ENCODE results near the gene GIMAP5. TPM values are rescaled to one million over a fixed set of nuclear protein-coding genes. Genes with fewer than 3 reads are reported as not detected.
A peak's percentile ranks its signal among the peaks of the same experiment; 100 is the strongest.

Gene GIMAP5
- total and polyA plus RNA-seq, 9 of the 15 experiments (the other 6 are each of a cell fraction or from before 2014, with no cell fraction given) = 0.35 TPM; not detected in 8

DNA sequence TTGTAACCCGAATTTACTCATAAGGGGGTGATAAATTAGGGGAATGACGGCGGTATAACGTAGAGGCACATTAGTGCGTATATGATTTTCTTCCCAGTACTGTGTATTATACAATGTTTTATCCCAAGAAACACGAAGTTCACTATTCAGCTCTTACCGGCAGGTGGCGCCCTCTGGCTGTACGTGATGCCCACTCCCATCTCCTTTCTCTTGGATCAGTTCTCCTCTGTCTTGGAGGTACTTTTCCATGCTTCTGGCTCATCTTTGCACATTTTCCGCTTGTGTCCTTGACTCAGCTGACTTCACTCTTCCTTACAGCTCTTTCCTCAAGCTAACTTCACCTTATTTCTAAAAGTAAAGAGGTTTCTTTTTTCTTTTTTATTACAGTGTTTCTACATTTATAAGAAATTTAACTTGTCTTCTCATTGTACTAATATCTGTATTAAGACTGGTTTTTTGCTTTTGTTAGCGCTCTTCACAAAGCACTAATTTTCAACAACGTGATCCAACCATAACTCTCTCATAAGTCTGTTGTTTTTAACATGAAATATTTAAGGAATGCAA lies 41.6 kb downstream of the GIMAP5 start (continued):
- TF ChIP-seq ZBTB33 (CRISPR knock-in tag; IDR thresholded peaks at IDR 0.05) (no peak), L3MBTL2 (IDR thresholded peaks at IDR 0.05) (0 out of 2 replicates have a peak, but pooled peaks have one; percentile 17), TSC22D4 (tag; IDR thresholded peaks at IDR 0.05) (no peak), ZNF143 (CRISPR knock-in tag; IDR thresholded peaks at IDR 0.05) (no peak), CTBP1 (IDR thresholded peaks at IDR 0.05; ENCODE audit: borderline replicate concordance) (peak; percentile 34; the same call in 1 of the 2 replicates), SRSF7 (optimal IDR thresholded peaks at IDR 0.05; ENCODE audit: low read depth, low read length) (no peak), CC2D1A (IDR thresholded peaks at IDR 0.05) (peak; percentile 66), TARDBP (IDR thresholded peaks at IDR 0.05) (no peak), RAD21 (CRISPR knock-in tag; conservative IDR thresholded peaks at IDR 0.05 in 1 of 2, IDR thresholded peaks at IDR 0.05 in 1 of 2) (peak; percentile 95 to 97), MNT (conservative IDR thresholded peaks at IDR 0.05) (0 out of 4 replicates have a peak, but pooled peaks of 1 of the 2 experiments have one; percentile 31), PREB (CRISPR knock-in tag; IDR thresholded peaks at IDR 0.05) (no peak), LCOR (CRISPR knock-in tag; IDR thresholded peaks at IDR 0.05) (0 out of 2 replicates have a peak, but pooled peaks have one; percentile 26)
- TF ChIP-seq, protein P1, sequence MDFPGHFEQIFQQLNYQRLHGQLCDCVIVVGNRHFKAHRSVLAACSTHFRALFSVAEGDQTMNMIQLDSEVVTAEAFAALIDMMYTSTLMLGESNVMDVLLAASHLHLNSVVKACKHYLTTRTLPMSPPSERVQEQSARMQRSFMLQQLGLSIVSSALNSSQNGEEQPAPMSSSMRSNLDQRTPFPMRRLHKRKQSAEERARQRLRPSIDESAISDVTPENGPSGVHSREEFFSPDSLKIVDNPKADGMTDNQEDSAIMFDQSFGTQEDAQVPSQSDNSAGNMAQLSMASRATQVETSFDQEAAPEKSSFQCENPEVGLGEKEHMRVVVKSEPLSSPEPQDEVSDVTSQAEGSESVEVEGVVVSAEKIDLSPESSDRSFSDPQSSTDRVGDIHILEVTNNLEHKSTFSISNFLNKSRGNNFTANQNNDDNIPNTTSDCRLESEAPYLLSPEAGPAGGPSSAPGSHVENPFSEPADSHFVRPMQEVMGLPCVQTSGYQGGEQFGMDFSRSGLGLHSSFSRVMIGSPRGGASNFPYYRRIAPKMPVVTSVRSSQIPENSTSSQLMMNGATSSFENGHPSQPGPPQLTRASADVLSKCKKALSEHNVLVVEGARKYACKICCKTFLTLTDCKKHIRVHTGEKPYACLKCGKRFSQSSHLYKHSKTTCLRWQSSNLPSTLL (IDR thresholded peaks at IDR 0.05) = no peak
- TF ChIP-seq, protein P2, sequence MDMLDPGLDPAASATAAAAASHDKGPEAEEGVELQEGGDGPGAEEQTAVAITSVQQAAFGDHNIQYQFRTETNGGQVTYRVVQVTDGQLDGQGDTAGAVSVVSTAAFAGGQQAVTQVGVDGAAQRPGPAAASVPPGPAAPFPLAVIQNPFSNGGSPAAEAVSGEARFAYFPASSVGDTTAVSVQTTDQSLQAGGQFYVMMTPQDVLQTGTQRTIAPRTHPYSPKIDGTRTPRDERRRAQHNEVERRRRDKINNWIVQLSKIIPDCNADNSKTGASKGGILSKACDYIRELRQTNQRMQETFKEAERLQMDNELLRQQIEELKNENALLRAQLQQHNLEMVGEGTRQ (CRISPR knock-in tag; IDR thresholded peaks at IDR 0.05) = no peak
- TF ChIP-seq, protein P3, sequence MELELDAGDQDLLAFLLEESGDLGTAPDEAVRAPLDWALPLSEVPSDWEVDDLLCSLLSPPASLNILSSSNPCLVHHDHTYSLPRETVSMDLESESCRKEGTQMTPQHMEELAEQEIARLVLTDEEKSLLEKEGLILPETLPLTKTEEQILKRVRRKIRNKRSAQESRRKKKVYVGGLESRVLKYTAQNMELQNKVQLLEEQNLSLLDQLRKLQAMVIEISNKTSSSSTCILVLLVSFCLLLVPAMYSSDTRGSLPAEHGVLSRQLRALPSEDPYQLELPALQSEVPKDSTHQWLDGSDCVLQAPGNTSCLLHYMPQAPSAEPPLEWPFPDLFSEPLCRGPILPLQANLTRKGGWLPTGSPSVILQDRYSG (tag; conservative IDR thresholded peaks at IDR 0.05; ENCODE audit: low read depth) = no peak

All from K562 (cell line).